OCI-LY7 (cell line): Measurements from ENCODE around the gene DYRK2. TPM values are rescaled to one million over a fixed set of nuclear protein-coding genes. Genes with fewer than 3 reads are reported as not detected.
"Not testable (repeated sequence)": the region's sequence is repeated elsewhere in the genome, so short reads cannot be mapped to it uniquely, and the experiment has no call there.

Experiments used
- BruUV-seq: library from RNA; stranded (reverse); fragments of 400-500 nt; replicated peaks from 2 replicates; lab custom pipeline; 2021; lab: Mats Ljungman, UMichigan
- CTCF ChIA-PET: fragments of 300-600 bp; sonication (Branson Sonifier 250); formaldehyde crosslinking; loops from one replicate; lab custom pipeline; 2022; ENCODE audit warnings: antibody characterized with exemption; ENCODE audit not compliant: unreplicated experiment; lab: Charles Lee
- POLR2A ChIA-PET: fragments of 300-600 bp; sonication (Branson Sonifier 250); formaldehyde crosslinking; loops from one replicate; lab custom pipeline; 2022; ENCODE audit warnings: antibody characterized with exemption; lab: Charles Lee
- DNase-seq: peaks from one replicate; pipeline ENCODE4 v3.0.0-alpha.2; 2015; ENCODE audit warnings: low spot score
- H2AFZ ChIP-seq: fragments of 200-600 bp; sonication (generic), shearing (Covaris generic); 2 replicates; pipeline ENCODE4 v1.6.1; 2014; ENCODE audit warnings: mild to moderate bottlenecking, antibody characterized with exemption, low read length, moderate library complexity
- H3K27ac ChIP-seq: fragments of 200-600 bp; sonication (generic); 2 replicates; pipeline ENCODE4 v1.5.1; 2014; ENCODE audit warnings: mixed run types, low read depth, mild to moderate bottlenecking, moderate library complexity, low read length, inconsistent platforms; ENCODE audit not compliant: poor library complexity, severe bottlenecking
- H3K36me3 ChIP-seq: fragments of 200-600 bp; sonication (generic); 2 replicates; pipeline ENCODE4 v1.6.1; 2014; ENCODE audit warnings: mild to moderate bottlenecking, antibody characterized with exemption, low read length, moderate library complexity, mixed read lengths; ENCODE audit not compliant: insufficient read depth
- H3K4me1 ChIP-seq: fragments of 200-600 bp; sonication (generic); 2 replicates; pipeline ENCODE4 v1.5.1; 2014; ENCODE audit warnings: mild to moderate bottlenecking, low read length; ENCODE audit not compliant: insufficient read depth, poor library complexity, severe bottlenecking
- H3K4me2 ChIP-seq: fragments of 200-600 bp; sonication (generic); 2 replicates; pipeline ENCODE4 v1.6.1; 2014; ENCODE audit warnings: mild to moderate bottlenecking, low read length
- H3K4me3 ChIP-seq: fragments of 200-600 bp; sonication (generic); 2 replicates; pipeline ENCODE4 v1.5.1; 2014; ENCODE audit warnings: mild to moderate bottlenecking, low read depth, low read length; ENCODE audit not compliant: poor library complexity, severe bottlenecking
- H3K79me2 ChIP-seq: fragments of 200-600 bp; sonication (generic); 2 replicates; pipeline ENCODE4 v1.6.1; 2016; ENCODE audit warnings: low read depth, mild to moderate bottlenecking, low read length, moderate library complexity, mixed read lengths; ENCODE audit not compliant: insufficient read depth
- H3K9me2 ChIP-seq: fragments of 200-600 bp; sonication (generic); 2 replicates; pipeline ENCODE4 v1.6.1; 2016; ENCODE audit warnings: mild to moderate bottlenecking, low read length, mixed read lengths; ENCODE audit not compliant: insufficient read depth
- H3K9me3 ChIP-seq: fragments of 200-600 bp; sonication (generic); 2 replicates; pipeline ENCODE4 v1.6.1; 2014; ENCODE audit warnings: mild to moderate bottlenecking, mixed run types, low read length, mixed read lengths
- H4K20me1 ChIP-seq: fragments of 200-600 bp; sonication (generic); 2 replicates; pipeline ENCODE4 v1.6.1; 2014; ENCODE audit warnings: mild to moderate bottlenecking, antibody characterized with exemption, low read length, moderate library complexity, mixed read lengths; ENCODE audit not compliant: insufficient read depth
- CTCF ChIP-seq: fragments of 200-600 bp; sonication (generic); conservative IDR thresholded peaks from 2 replicates; pipeline ENCODE4 v1.5.1; 2014; ENCODE audit warnings: mild to moderate bottlenecking, antibody characterized with exemption, low read length, moderate library complexity, mixed read lengths
- EZH2phosphoT487 ChIP-seq: fragments of 200-600 bp; sonication (generic); IDR thresholded peaks from 2 replicates; pipeline ENCODE4 v1.6.1; 2018; ENCODE audit warnings: low read depth, borderline replicate concordance, mild to moderate bottlenecking, mixed run types, antibody characterized with exemption, low read length, moderate library complexity, mixed read lengths
- intact Hi-C: fragments of 100-400 bp; cut with micrococcal nuclease; formaldehyde crosslinking; loops from one replicate; pipeline ENCODE4 v1.10.0; 2022; ENCODE audit not compliant: unreplicated experiment
- total RNA-seq, 2 experiments: library from RNA; depleted of rRNA in 1 of 2; stranded (reverse); fragments of >200 nt in 1 of 2; shearing (Covaris generic) in 1 of 2; gene quantifications; 2 replicates each; pipeline ENCODE4 v1.2.3, GENCODE V29; 2014 to 2022

Gene DYRK2
- total RNA-seq, 2 experiments from 2014 or later, result 30.6 to 32.3 TPM

- H3K79me2 ChIP-seq, H3K9me2 ChIP-seq, H3K4me1 ChIP-seq, H3K4me2 ChIP-seq, H3K36me3 ChIP-seq, H3K4me3 ChIP-seq, H3K27ac ChIP-seq, POLR2A ChIA-PET, H4K20me1 ChIP-seq, intact Hi-C loops, H2AFZ ChIP-seq, DNase-seq, BruUV-seq, CTCF ChIA-PET: not testable (repeated sequence)
- peaks cover 12% of the 10 kb centered on the region; the same call in 1 of the 2 replicates for H3K9me3 ChIP-seq
Observed at GRCh38 chr12:67673509-67673908, 25.0 kb downstream of the DYRK2 start.

- POLR2A ChIA-PET, result interaction anchor here (0.5 to 1.0 kb wide), 3 partner anchors 10 to 284 kb away, joined by 3 to 5 read pairs (median 3); no protein-coding TSS in a partner anchor
- intact Hi-C loops, result no loop called here
- Histone ChIP-seq H2AFZ (no peak overlapping the region), H3K4me1 (peaks cover 6% of the 10 kb centered on the region), H4K20me1 (no peaks in the 10 kb centered on the region), H3K79me2 (no peaks in the 10 kb centered on the region), H3K9me2 (no peaks in the 10 kb centered on the region), H3K27ac (no peak overlapping the region), H3K9me3 (peaks cover 12% of the 10 kb centered on the region; the same call in 1 of the 2 replicates), H3K36me3 (no peaks in the 10 kb centered on the region), H3K4me3 (no peak overlapping the region), H3K4me2 (no peak overlapping the region)
- CTCF ChIA-PET, result no interaction called here
- no TSS peak for BruUV-seq
- DNase-seq, result no peak
- TF ChIP-seq EZH2phosphoT487 (no peak), CTCF (no peak)
Observed at GRCh38 chr12:67674417-67674816, 25.9 kb downstream of the DYRK2 start.

GRCh38 chr12:67676624-67677023, 28.1 kb downstream of the DYRK2 start:
- BruUV-seq, result no TSS peak
- Histone ChIP-seq H3K27ac (no peak overlapping the region), H3K36me3 (no peaks in the 10 kb centered on the region), H3K4me3 (no peak overlapping the region), H3K79me2 (no peaks in the 10 kb centered on the region), H3K9me3 (peaks cover 12% of the 10 kb centered on the region; the same call in 1 of the 2 replicates), H3K4me1 (peaks cover 6% of the 10 kb centered on the region), H3K4me2 (no peak overlapping the region), H3K9me2 (no peaks in the 10 kb centered on the region), H2AFZ (no peak overlapping the region), H4K20me1 (no peaks in the 10 kb centered on the region)
- ChIA-PET CTCF (no interaction called here), POLR2A (no interaction called here)
- TF ChIP-seq CTCF, result no peak
- no peak for TF ChIP-seq EZH2phosphoT487
- no peak for DNase-seq
- intact Hi-C loops, result no loop called here
